Parathyroid adenoma (tissue), 2 donors: ENCODE measurements around the gene PLCH1.

ENCODE experiments used
- H2AFZ ChIP-seq: fragments of 300-600 bp; sonication (generic); one replicate; pipeline ENCODE4 v1.7.0; 2017; ENCODE audit warnings: antibody characterized with exemption, mild to moderate bottlenecking
- H3K27ac ChIP-seq: fragments of 300-600 bp; sonication (generic); one replicate; pipeline ENCODE4 v1.7.0; 2017
- H3K27me3 ChIP-seq: fragments of 300-600 bp; sonication (generic); one replicate; pipeline ENCODE4 v1.7.0; 2017; ENCODE audit warnings: low read length; ENCODE audit not compliant: control insufficient read depth, insufficient read depth
- H3K36me3 ChIP-seq: fragments of 300-600 bp; sonication (generic); one replicate; pipeline ENCODE4 v1.7.0; 2017; ENCODE audit warnings: low read length; ENCODE audit not compliant: control insufficient read depth, insufficient read depth
- H3K4me1 ChIP-seq: fragments of 300-600 bp; sonication (generic); one replicate; pipeline ENCODE4 v1.7.0; 2017; ENCODE audit warnings: control low read depth
- H3K4me2 ChIP-seq: fragments of 300-600 bp; sonication (generic); one replicate; pipeline ENCODE4 v1.7.0; 2017; ENCODE audit warnings: low read length
- H3K4me3 ChIP-seq: fragments of 300-600 bp; sonication (generic); one replicate; pipeline ENCODE4 v1.7.0; 2017; ENCODE audit warnings: low read depth, low read length
- H3K79me2 ChIP-seq: fragments of 300-600 bp; sonication (generic); one replicate; pipeline ENCODE4 v1.7.0; 2017; ENCODE audit warnings: control low read depth
- H3K9ac ChIP-seq: fragments of 300-600 bp; sonication (generic); one replicate; pipeline ENCODE4 v1.7.0; 2017; ENCODE audit warnings: mild to moderate bottlenecking
- H3K9me3 ChIP-seq: fragments of 300-600 bp; sonication (generic); one replicate; pipeline ENCODE4 v1.7.0; 2017; ENCODE audit warnings: low read length; ENCODE audit not compliant: control insufficient read depth
- CTCF ChIP-seq: fragments of 300-600 bp; sonication (generic); IDR thresholded peaks from one replicate; pipeline ENCODE4 v1.7.0; 2017; ENCODE audit warnings: antibody characterized with exemption, mild to moderate bottlenecking
- donor health status: primary hyperparathyroidism.

The PLCH1 gene

GRCh38 chr3:155387571-155387970 lies 357.3 kb downstream of the PLCH1 start:
- TF ChIP-seq CTCF = no peak
- Histone ChIP-seq H2AFZ (no peak overlapping the region), H3K27me3 (no peaks in the 10 kb centered on the region), H3K4me2 (no peak overlapping the region), H3K27ac (no peak overlapping the region), H3K4me3 (no peak overlapping the region), H3K36me3 (no peaks in the 10 kb centered on the region), H3K9ac (no peak overlapping the region), H3K4me1 (peaks cover 2% of the 10 kb centered on the region), H3K79me2 (no peaks in the 10 kb centered on the region), H3K9me3 (no peaks in the 10 kb centered on the region)

GRCh38 chr3:155386919-155387318 lies 358.0 kb downstream of the PLCH1 start:
- H3K4me1 ChIP-seq = peaks cover 2% of the 10 kb centered on the region
- no peaks in the 10 kb centered on the region for H3K36me3 ChIP-seq
- no peak for TF ChIP-seq CTCF
- H3K9me3 ChIP-seq = no peaks in the 10 kb centered on the region
- H3K4me3 ChIP-seq = no peak overlapping the region
- no peak overlapping the region for H3K4me2 ChIP-seq
- H2AFZ ChIP-seq = no peak overlapping the region
- H3K27me3 ChIP-seq = no peaks in the 10 kb centered on the region
- H3K27ac ChIP-seq = no peak overlapping the region
- no peaks in the 10 kb centered on the region for H3K79me2 ChIP-seq
- no peak overlapping the region for H3K9ac ChIP-seq

GRCh38 chr3:155385896-155386625 lies 358.8 kb downstream of the PLCH1 start:
- peak overlapping the region; percentile 36 for H2AFZ ChIP-seq
- H3K27me3 ChIP-seq = no peaks in the 10 kb centered on the region
- no peak overlapping the region for H3K4me2 ChIP-seq
- no peak overlapping the region for H3K9ac ChIP-seq
- H3K4me3 ChIP-seq = no peak overlapping the region
- no peaks in the 10 kb centered on the region for H3K9me3 ChIP-seq
- no peaks in the 10 kb centered on the region for H3K4me1 ChIP-seq
- H3K27ac ChIP-seq = no peak overlapping the region
- no peaks in the 10 kb centered on the region for H3K79me2 ChIP-seq
- no peak for TF ChIP-seq CTCF
- no peaks in the 10 kb centered on the region for H3K36me3 ChIP-seq

GRCh38 chr3:155382396-155383042 lies 362.4 kb downstream of the PLCH1 start:
- Histone ChIP-seq H2AFZ (no peak overlapping the region), H3K27me3 (no peaks in the 10 kb centered on the region), H3K9ac (no peak overlapping the region), H3K4me3 (no peak overlapping the region), H3K4me1 (no peaks in the 10 kb centered on the region), H3K79me2 (no peaks in the 10 kb centered on the region), H3K9me3 (no peaks in the 10 kb centered on the region), H3K27ac (no peak overlapping the region), H3K36me3 (no peaks in the 10 kb centered on the region), H3K4me2 (no peak overlapping the region)
- TF ChIP-seq CTCF = peak; percentile 60

GRCh38 chr3:155377847-155378246 lies 367.0 kb downstream of the PLCH1 start:
- no peak overlapping the region for H2AFZ ChIP-seq
- no peaks in the 10 kb centered on the region for H3K36me3 ChIP-seq
- no peaks in the 10 kb centered on the region for H3K27me3 ChIP-seq
- no peak overlapping the region for H3K4me2 ChIP-seq
- TF ChIP-seq CTCF = no peak
- no peak overlapping the region for H3K27ac ChIP-seq
- no peak overlapping the region for H3K9ac ChIP-seq
- no peaks in the 10 kb centered on the region for H3K79me2 ChIP-seq
- no peaks in the 10 kb centered on the region for H3K9me3 ChIP-seq
- H3K4me3 ChIP-seq = no peak overlapping the region
- peaks cover 1% of the 10 kb centered on the region for H3K4me1 ChIP-seq
